ENCODE results near the gene PCDH15.

PCDH15 gene

DNA sequence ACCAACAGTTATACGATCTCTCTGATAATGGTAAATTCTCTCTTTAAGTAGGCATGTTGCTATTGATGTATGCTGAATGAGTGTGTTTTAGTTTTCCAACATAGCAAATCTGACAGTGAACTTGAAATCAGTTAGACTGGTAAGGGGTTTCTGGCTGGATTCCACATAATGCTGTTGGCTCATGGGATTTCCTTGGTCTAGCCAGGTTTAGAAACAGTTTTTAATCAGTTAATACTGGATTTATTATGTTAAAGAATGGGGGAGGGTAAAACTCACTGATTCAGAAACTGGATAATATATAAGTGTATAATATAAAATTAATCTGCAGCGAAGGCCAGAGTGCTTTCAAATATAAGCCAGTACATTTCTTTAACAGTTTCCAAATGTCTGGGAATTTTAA is 55.6 kb downstream of the PCDH15 start:
- Histone ChIP-seq H3K9ac (ENCODE audit: low read depth, low read length, poor library complexity) (no peak overlapping the region), H3K23ac (ENCODE audit: low read depth, low read length, poor library complexity) (no peak overlapping the region), H2BK15ac (ENCODE audit: low read length) (no peak overlapping the region), H3K4ac (ENCODE audit: low read length) (no peak overlapping the region), H3K4me2 (ENCODE audit: insufficient read depth, low read length, poor library complexity, severe bottlenecking) (no peak overlapping the region), H4K8ac (ENCODE audit: low read depth, low read length) (no peak overlapping the region), H2BK5ac (ENCODE audit: low read length) (no peak overlapping the region), H3K9me3 (replicated peaks in 1 of 2; ENCODE audit: control insufficient read depth in 2 of 2, insufficient read depth in 1 of 2, low read depth in 1 of 2, low read length in 2 of 2) (no peaks in the 10 kb centered on the region), H3K79me1 (ENCODE audit: low read depth, low read length) (no peaks in the 10 kb centered on the region), H3K36me3 (replicated peaks in 1 of 2; ENCODE audit: control insufficient read depth in 2 of 2, insufficient read depth in 2 of 2, low read length in 2 of 2) (no peaks in the 10 kb centered on the region), H2AFZ (ENCODE audit: low read length) (no peak overlapping the region), H3K27me3 (ENCODE audit: control insufficient read depth in 3 of 3, insufficient read depth in 3 of 3, low read depth in 1 of 3, low read length in 3 of 3) (no peaks in the 10 kb centered on the region), H2BK12ac (ENCODE audit: low read length) (no peak overlapping the region), H4K91ac (ENCODE audit: low read depth, low read length, poor library complexity) (no peak overlapping the region), H2BK120ac (ENCODE audit: low read depth, low read length) (no peak overlapping the region), H3K4me3 (ENCODE audit: low read length in 2 of 2) (no peak overlapping the region), H3K27ac (replicated peaks; ENCODE audit: low read length) (no peak overlapping the region), H2AK5ac (ENCODE audit: low read depth, low read length) (no peak overlapping the region), H3K4me1 (ENCODE audit: control insufficient read depth in 2 of 2, insufficient read depth in 1 of 2, low read depth in 1 of 2, low read length in 2 of 2) (no peaks in the 10 kb centered on the region), H3K18ac (ENCODE audit: low read length) (no peak overlapping the region), H3K14ac (ENCODE audit: low read length) (no peak overlapping the region)
- DNase-seq (ENCODE audit: low spot score): no peak
- whole genome bisulfite sequencing, 2 donors (ENCODE audit: extremely low coverage in 2 of 2, insufficient read length in 2 of 2, insufficient replicate concordance in 1 of 2): no CpG with 5 or more reads among the region's 2 CpGs

GRCh38 chr10:54742416-54742815 is 58.6 kb downstream of the PCDH15 start:
- Histone ChIP-seq H2AFZ (ENCODE audit: low read length) (peak overlapping the region; percentile 65), H2BK5ac (ENCODE audit: low read length) (no peak overlapping the region), H3K9ac (ENCODE audit: low read depth, low read length, poor library complexity) (no peak overlapping the region), H3K36me3 (replicated peaks in 1 of 2; ENCODE audit: control insufficient read depth in 2 of 2, insufficient read depth in 2 of 2, low read length in 2 of 2) (no peaks in the 10 kb centered on the region), H3K4me1 (ENCODE audit: control insufficient read depth in 2 of 2, insufficient read depth in 1 of 2, low read depth in 1 of 2, low read length in 2 of 2) (no peaks in the 10 kb centered on the region), H2BK12ac (ENCODE audit: low read length) (no peak overlapping the region), H3K4me2 (ENCODE audit: insufficient read depth, low read length, poor library complexity, severe bottlenecking) (no peak overlapping the region), H3K79me1 (ENCODE audit: low read depth, low read length) (no peaks in the 10 kb centered on the region), H4K91ac (ENCODE audit: low read depth, low read length, poor library complexity) (no peak overlapping the region), H2BK120ac (ENCODE audit: low read depth, low read length) (no peak overlapping the region), H3K4me3 (ENCODE audit: low read length in 2 of 2) (no peak overlapping the region), H3K27me3 (ENCODE audit: control insufficient read depth in 3 of 3, insufficient read depth in 3 of 3, low read depth in 1 of 3, low read length in 3 of 3) (no peaks in the 10 kb centered on the region), H3K4ac (ENCODE audit: low read length) (no peak overlapping the region), H2AK5ac (ENCODE audit: low read depth, low read length) (no peak overlapping the region), H3K14ac (ENCODE audit: low read length) (no peak overlapping the region), H3K23ac (ENCODE audit: low read depth, low read length, poor library complexity) (no peak overlapping the region), H3K27ac (replicated peaks; ENCODE audit: low read length) (no peak overlapping the region), H2BK15ac (ENCODE audit: low read length) (no peak overlapping the region), H3K9me3 (replicated peaks in 1 of 2; ENCODE audit: control insufficient read depth in 2 of 2, insufficient read depth in 1 of 2, low read depth in 1 of 2, low read length in 2 of 2) (no peaks in the 10 kb centered on the region), H3K18ac (ENCODE audit: low read length) (no peak overlapping the region), H4K8ac (ENCODE audit: low read depth, low read length) (no peak overlapping the region)
- no CpG with 5 or more reads among the region's 4 CpGs for WGBS, 2 donors (ENCODE audit: extremely low coverage in 2 of 2, insufficient read length in 2 of 2, insufficient replicate concordance in 1 of 2)
- no peak for DNase-seq (ENCODE audit: low spot score)

DNA sequence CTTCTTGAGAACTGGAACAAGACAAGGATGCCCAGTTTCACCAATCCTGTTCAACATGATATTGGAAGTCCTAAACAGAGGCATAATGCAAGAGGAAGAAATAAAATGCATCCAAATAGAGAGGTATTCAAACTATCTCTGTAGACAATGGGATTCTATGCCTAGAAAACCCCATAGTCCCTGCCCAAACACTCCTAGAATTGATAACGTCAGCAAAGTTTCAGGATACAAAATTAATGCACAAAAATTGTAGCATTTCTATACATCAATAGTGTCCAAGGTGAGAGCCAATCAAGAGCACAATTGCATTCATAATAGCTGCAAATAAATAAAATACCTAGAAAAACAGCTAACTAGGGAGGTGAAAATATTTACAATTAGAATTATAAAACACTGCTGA is 72.5 kb downstream of the PCDH15 start:
- Histone ChIP-seq H3K14ac (ENCODE audit: low read length) (no peak overlapping the region), H3K79me1 (ENCODE audit: low read depth, low read length) (no peaks in the 10 kb centered on the region), H3K18ac (ENCODE audit: low read length) (no peak overlapping the region), H2AFZ (ENCODE audit: low read length) (no peak overlapping the region), H2BK5ac (ENCODE audit: low read length) (no peak overlapping the region), H3K23ac (ENCODE audit: low read depth, low read length, poor library complexity) (no peak overlapping the region), H2BK12ac (ENCODE audit: low read length) (no peak overlapping the region), H3K4me3 (ENCODE audit: low read length in 2 of 2) (no peak overlapping the region), H3K4me2 (ENCODE audit: insufficient read depth, low read length, poor library complexity, severe bottlenecking) (no peak overlapping the region), H2BK120ac (ENCODE audit: low read depth, low read length) (no peak overlapping the region), H4K91ac (ENCODE audit: low read depth, low read length, poor library complexity) (no peak overlapping the region), H3K9ac (ENCODE audit: low read depth, low read length, poor library complexity) (no peak overlapping the region), H3K27me3 (ENCODE audit: control insufficient read depth in 3 of 3, insufficient read depth in 3 of 3, low read depth in 1 of 3, low read length in 3 of 3) (no peaks in the 10 kb centered on the region), H3K9me3 (replicated peaks in 1 of 2; ENCODE audit: control insufficient read depth in 2 of 2, insufficient read depth in 1 of 2, low read depth in 1 of 2, low read length in 2 of 2) (no peaks in the 10 kb centered on the region), H4K8ac (ENCODE audit: low read depth, low read length) (no peak overlapping the region), H3K27ac (replicated peaks; ENCODE audit: low read length) (no peak overlapping the region), H3K4me1 (ENCODE audit: control insufficient read depth in 2 of 2, insufficient read depth in 1 of 2, low read depth in 1 of 2, low read length in 2 of 2) (no peaks in the 10 kb centered on the region), H2AK5ac (ENCODE audit: low read depth, low read length) (no peak overlapping the region), H3K4ac (ENCODE audit: low read length) (no peak overlapping the region), H3K36me3 (replicated peaks in 1 of 2; ENCODE audit: control insufficient read depth in 2 of 2, insufficient read depth in 2 of 2, low read length in 2 of 2) (no peaks in the 10 kb centered on the region), H2BK15ac (ENCODE audit: low read length) (no peak overlapping the region)
- no peak for DNase-seq (ENCODE audit: low spot score)
- WGBS, 2 donors (ENCODE audit: extremely low coverage in 2 of 2, insufficient read length in 2 of 2, insufficient replicate concordance in 1 of 2): no CpG with 5 or more reads among the region's 1 CpG

GRCh38 chr10:54722075-54722474 is 79.0 kb downstream of the PCDH15 start:
- Histone ChIP-seq H2BK5ac (ENCODE audit: low read length) (no peak overlapping the region), H3K4me3 (ENCODE audit: low read length in 2 of 2) (no peak overlapping the region), H2BK120ac (ENCODE audit: low read depth, low read length) (no peak overlapping the region), H3K4me2 (ENCODE audit: insufficient read depth, low read length, poor library complexity, severe bottlenecking) (no peak overlapping the region), H4K91ac (ENCODE audit: low read depth, low read length, poor library complexity) (no peak overlapping the region), H3K4ac (ENCODE audit: low read length) (no peak overlapping the region), H3K9ac (ENCODE audit: low read depth, low read length, poor library complexity) (no peak overlapping the region), H2AK5ac (ENCODE audit: low read depth, low read length) (no peak overlapping the region), H3K27me3 (ENCODE audit: control insufficient read depth in 3 of 3, insufficient read depth in 3 of 3, low read depth in 1 of 3, low read length in 3 of 3) (no peaks in the 10 kb centered on the region), H3K79me1 (ENCODE audit: low read depth, low read length) (no peaks in the 10 kb centered on the region), H4K8ac (ENCODE audit: low read depth, low read length) (no peak overlapping the region), H3K36me3 (replicated peaks in 1 of 2; ENCODE audit: control insufficient read depth in 2 of 2, insufficient read depth in 2 of 2, low read length in 2 of 2) (no peaks in the 10 kb centered on the region), H3K18ac (ENCODE audit: low read length) (no peak overlapping the region), H3K4me1 (ENCODE audit: control insufficient read depth in 2 of 2, insufficient read depth in 1 of 2, low read depth in 1 of 2, low read length in 2 of 2) (no peaks in the 10 kb centered on the region), H3K14ac (ENCODE audit: low read length) (no peak overlapping the region), H3K27ac (replicated peaks; ENCODE audit: low read length) (no peak overlapping the region), H3K9me3 (replicated peaks in 1 of 2; ENCODE audit: control insufficient read depth in 2 of 2, insufficient read depth in 1 of 2, low read depth in 1 of 2, low read length in 2 of 2) (no peaks in the 10 kb centered on the region), H2BK12ac (ENCODE audit: low read length) (no peak overlapping the region), H3K23ac (ENCODE audit: low read depth, low read length, poor library complexity) (no peak overlapping the region), H2BK15ac (ENCODE audit: low read length) (no peak overlapping the region), H2AFZ (ENCODE audit: low read length) (no peak overlapping the region)
- DNase-seq (ENCODE audit: low spot score): no peak
- WGBS, 2 donors (ENCODE audit: extremely low coverage in 2 of 2, insufficient read length in 2 of 2, insufficient replicate concordance in 1 of 2): no CpG with 5 or more reads among the region's 1 CpG

Data from neuronal stem cell (in vitro differentiated cells).